Hematopoietic multipotent progenitor cell treated with erythropoietin and hydrocortisone succinate and interleukin-3 and kit ligand, for 8 days (in vitro differentiated cells): ENCODE results near the gene TEF.

Experiments
- DNase-seq: peaks from one replicate; pipeline ENCODE4 v3.0.0-alpha.2; 2015

TEF gene

GRCh38 chr22:41355895-41356294, 25.8 kb upstream of the TEF start:
- no peak for DNase-seq

DNA sequence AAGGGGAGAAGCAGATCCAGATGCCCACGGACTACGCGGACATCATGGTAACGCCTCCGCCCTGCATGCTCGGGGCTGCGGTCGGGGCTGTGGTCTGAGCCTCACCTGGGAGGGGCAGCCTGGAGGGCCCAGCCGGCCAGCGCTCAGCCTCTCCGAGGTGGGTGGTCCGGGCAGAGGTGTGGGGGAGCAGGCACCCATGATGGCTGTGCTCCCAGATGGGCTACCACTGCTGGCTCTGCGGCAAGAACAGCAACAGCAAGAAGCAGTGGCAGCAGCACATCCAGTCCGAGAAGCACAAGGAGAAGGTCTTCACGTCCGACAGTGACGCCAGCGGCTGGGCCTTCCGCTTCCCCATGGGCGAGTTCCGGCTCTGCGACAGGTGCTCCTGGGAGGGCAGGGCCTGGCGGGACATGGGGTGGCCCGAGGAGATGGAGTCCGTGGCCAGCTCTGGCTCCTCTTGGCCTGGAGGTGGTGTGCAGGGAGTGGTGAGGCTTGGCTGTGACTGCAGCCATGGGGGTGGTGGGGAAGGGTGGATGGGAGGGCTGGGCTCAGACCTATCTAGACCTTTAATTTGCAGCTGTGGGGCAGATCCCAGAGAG, 25.2 kb upstream of the TEF start:
- no peak for DNase-seq

DNA sequence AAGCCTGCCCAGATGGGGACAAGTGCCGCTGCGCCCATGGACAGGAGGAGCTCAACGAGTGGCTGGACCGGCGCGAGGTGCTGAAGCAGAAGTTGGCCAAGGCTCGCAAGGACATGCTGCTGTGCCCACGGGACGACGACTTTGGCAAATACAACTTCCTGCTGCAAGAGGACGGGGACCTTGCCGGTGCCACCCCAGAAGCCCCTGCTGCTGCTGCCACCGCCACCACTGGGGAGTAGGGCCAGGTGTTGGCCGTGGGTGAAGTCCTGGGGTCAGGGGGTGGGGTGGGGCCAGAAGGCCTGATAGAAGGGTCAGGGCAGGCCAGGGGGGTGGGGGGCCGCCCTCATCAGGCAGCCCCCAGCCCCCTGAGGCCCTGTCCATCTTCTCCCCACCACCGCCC, 24.6 kb upstream of the TEF start:
- no peak for DNase-seq

DNA sequence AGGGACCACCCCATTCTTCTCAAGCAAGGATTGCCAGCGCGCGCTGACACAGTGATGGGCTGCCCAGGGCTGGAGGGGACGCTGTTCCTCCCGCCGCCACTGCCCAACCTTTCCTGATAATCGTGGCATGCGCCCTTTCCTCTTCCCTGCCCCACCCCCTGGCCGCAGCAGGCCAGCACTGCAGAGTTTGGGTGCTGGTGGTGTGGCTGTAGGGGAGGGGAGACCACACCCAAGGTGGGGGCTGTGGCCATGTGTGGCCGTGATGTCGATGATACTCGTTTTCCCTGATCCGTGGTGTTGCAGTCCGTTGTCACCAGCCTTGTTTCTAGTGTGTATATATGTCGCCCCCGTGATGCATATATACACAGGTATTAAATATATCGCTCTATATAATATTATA, 22.8 kb upstream of the TEF start:
- no peak for DNase-seq

GRCh38 chr22:41359376-41359775, 22.4 kb upstream of the TEF start:
- no peak for DNase-seq

- no peak for DNase-seq
Observed at GRCh38 chr22:41360126-41360525, 21.6 kb upstream of the TEF start.

DNA sequence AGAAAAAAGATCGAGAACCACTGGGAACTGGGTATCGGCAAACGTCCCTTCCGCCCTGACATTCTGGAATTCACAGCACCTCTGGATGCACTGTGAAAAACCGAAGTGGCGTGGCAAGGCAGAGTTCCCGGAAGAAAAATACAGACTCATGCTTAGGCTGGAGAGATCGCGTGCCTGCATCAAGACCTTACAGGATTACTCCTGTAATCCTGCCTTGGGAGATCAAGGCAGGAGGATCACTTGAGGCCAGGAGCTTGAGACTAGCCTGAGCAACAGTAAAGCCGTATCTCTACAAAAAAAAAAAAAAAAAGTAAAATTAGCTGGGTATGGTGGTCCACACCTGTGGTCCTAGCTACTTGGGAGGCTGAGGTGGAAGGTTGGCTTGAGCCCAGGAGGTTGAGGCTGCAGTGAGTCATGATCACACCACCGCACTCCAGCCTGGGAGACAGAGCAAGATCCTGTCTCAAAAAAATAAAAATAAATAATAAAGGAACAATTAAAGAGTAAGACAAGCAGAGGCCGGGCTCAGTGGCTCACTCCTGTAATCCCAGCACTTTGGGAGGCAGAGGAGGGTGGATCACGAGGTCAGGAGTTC, 19.9 kb upstream of the TEF start:
- DNase-seq, result no peak

- DNase-seq, result no peak
Observed at GRCh38 chr22:41362615-41363014, 19.1 kb upstream of the TEF start.

- DNase-seq, result no peak
Observed at GRCh38 chr22:41364233-41364632, 17.5 kb upstream of the TEF start.

- DNase-seq, result no peak
Observed at GRCh38 chr22:41364955-41365354, 16.8 kb upstream of the TEF start.

GRCh38 chr22:41365425-41365824, 16.3 kb upstream of the TEF start:
- DNase-seq, result no peak

- no peak for DNase-seq
Observed at GRCh38 chr22:41366323-41367029, 15.3 kb upstream of the TEF start.

- peak; percentile 96 for DNase-seq
Observed at GRCh38 chr22:41367039-41367679, 14.6 kb upstream of the TEF start.

DNA sequence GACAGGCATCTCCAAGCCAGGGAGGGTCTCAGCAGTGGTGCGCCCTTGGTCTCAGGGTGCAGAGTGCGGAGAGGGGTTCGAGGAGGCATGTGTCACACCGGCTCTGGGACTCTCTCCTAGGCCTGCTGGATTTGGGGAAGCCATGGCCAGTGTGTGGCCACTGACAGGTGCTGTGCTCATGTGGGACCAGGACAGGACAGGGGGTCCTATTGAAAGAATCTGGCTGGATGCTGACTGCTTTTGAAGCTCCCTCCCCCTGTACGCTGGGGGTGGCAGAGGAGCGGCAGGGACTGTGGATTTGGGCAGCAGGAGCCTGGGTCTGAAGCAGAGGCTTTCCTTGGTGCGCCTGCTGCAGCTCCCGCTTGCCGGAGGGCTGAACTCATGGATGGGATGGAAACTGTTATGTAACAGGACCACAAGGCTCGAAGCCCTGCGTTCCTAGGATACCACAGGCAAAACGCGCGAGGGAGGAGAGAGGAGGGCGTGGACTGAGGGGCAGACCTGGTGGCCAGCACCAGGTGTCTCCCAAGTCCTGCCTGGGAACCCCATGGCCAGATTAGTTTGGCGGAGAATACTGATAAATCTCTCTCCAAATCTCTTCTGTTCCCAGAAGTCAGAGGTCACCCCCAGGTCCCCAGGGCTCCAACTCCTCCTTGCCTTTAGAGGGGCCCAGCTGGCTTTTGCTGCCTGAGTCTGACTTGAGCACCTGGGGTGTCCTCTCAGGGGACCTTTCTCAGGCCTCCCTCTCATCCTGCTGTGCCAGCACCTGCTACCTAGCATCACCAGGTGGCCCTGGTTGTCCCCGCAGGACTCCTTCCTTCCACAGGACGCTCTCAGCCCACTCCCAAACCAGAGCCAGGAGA, 13.8 kb upstream of the TEF start:
- DNase-seq, result no peak

DNA sequence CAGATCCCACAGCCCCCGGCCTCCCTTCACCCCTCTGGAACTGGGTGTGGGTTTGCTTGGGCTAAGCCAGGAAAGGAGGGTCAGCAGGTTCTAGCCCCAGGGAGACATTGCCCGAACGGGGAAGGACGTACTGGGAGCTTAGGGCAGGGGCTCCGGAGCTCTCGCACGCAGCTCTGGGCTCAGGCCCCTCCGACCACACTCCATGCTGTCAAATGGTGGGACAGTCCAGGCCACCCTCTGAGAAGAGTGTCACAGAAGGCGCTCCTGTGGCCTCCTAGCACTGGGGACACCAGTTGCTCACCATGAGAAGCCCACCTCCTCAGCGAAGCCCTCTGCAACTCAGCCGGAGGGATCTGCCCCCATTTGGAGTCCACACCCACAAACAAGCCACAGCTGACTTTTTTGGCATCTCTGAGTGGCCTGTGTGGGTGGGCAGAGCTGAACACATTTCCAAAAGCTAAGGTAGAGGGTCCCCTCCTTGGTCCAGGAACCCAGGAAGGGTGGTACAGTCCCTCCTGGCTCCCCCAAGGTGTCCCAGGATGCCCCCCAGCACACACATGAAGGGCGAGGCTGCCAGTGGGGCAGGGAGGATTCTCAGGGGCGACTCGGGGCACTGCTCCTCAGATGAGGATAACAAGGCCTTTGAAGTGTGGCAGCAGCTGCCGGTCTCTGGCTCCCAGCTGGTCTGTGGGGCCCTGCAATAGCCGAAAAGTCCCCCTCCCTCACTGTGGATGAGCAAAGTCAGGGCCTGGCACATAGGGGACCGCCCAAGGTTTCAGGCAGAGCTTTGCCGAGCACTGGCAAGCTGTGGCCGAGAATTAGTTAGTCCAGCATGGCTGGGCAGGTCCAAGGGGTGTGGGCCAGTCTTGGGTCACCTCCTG, 13.0 kb upstream of the TEF start:
- DNase-seq, result no peak

DNA sequence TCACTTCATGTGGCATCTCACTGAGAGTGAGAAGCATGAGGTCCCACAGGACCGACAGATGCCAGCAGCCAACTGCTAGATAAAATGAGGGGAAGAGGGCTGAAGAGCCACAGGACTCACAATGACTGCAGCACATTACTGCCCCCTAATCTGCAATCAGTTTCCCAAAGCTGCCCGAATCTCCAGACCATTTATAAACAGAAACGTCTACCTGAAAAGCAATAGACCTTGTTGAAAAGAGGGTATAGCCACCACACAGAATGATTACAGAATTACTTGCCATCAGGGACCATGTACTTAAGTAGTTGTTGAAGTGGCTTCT, 12.4 kb upstream of the TEF start:
- no peak for DNase-seq

GRCh38 chr22:41369837-41370236, 11.9 kb upstream of the TEF start:
- no peak for DNase-seq

DNA sequence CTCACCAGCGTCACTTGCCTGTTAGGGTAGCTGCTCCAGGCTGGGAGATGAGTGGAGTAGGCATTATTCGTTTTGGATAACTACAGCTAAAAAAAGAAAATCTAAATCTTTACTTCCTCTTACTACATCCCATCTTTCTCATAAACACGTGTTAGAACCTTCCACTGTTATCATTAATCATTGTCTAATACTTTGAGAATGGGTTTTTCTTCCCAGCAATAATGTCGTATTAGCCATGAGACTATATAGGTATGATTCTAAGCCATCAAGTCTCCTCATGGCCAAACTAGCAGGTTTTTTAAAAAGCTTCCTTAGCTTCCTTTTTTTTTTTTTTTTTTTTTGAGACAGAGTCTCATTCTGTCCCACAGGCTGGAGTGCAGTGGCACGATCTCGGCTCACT, 3.9 kb upstream of the TEF start:
- no peak for DNase-seq

GRCh38 chr22:41380993-41381328, 781 bp upstream of the TEF start:
- DNase-seq, result no peak

- peak; percentile 42 for DNase-seq
Observed at GRCh38 chr22:41382098-41382578, 396 bp downstream of the TEF start.

- DNase-seq, result no peak
Observed at GRCh38 chr22:41382610-41383009, 868 bp downstream of the TEF start.

DNA sequence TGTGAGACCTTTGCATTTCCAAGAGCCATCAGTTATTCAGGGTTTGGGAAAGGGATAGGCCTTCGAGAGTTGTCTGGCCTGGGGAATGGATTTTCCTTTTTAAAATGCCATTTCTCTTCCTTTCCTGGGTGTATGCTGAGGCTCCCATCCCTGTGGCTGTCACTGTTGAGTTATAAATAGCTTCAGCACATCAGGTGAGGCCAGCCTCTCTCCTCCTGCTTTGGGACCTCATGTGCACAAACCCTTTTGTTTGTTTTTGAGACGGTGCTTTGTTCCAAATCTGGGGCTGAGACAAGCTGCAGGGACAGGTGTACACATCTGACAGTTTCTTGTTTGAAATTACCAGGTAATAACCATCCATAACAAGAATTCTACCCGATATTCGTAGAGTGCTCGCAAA, 1.3 kb downstream of the TEF start:
- no peak for DNase-seq
